Memory B cell (primary cell): ENCODE results near the gene CACNG3.
"Not testable (repeated sequence)": the region's sequence is repeated elsewhere in the genome, so short reads cannot be mapped to it uniquely, and the experiment has no call there.

Experiments
- ATAC-seq: fragments of 150-1000 bp; cut with Tn5 transposase; 2 replicates; pipeline ENCODE4 v1.10.0; 2021; ENCODE audit warnings: low read depth, mild to moderate bottlenecking, moderate library complexity
- DNase-seq, 2 donors: peaks; one replicate each; pipeline ENCODE4 v3.0.0; 2022; ENCODE audit warnings: low spot score in 2 of 2
- H3K27ac Mint-ChIP-seq: one replicate; pipeline ENCODE4 v1.8.0; 2022; ENCODE audit warnings: mild to moderate bottlenecking, moderate library complexity, mixed read lengths
- H3K27me3 Mint-ChIP-seq: one replicate; pipeline ENCODE4 v1.8.0; 2022; ENCODE audit warnings: mixed read lengths
- H3K36me3 Mint-ChIP-seq: one replicate; pipeline ENCODE4 v1.8.0; 2022; ENCODE audit warnings: mild to moderate bottlenecking, mixed read lengths
- H3K4me1 Mint-ChIP-seq: one replicate; pipeline ENCODE4 v1.8.0; 2022; ENCODE audit warnings: mixed read lengths
- H3K4me3 Mint-ChIP-seq: one replicate; pipeline ENCODE4 v1.8.0; 2022; ENCODE audit warnings: mild to moderate bottlenecking, moderate library complexity, mixed read lengths
- H3K9me3 Mint-ChIP-seq: one replicate; pipeline ENCODE4 v1.8.0; 2022; ENCODE audit warnings: mixed read lengths

The CACNG3 gene

GRCh38 chr16:24291932-24292331, 35.8 kb downstream of the CACNG3 start:
- peaks cover 3% of the 10 kb centered on the region for H3K9me3 Mint-ChIP-seq
- DNase-seq (no peak), ATAC-seq (no peak)
- H3K27me3 Mint-ChIP-seq: peaks cover 19% of the 10 kb centered on the region
- H3K36me3 Mint-ChIP-seq: no peaks in the 10 kb centered on the region
- no peak overlapping the region for H3K27ac Mint-ChIP-seq
- no peak overlapping the region for H3K4me3 Mint-ChIP-seq
- H3K4me1 Mint-ChIP-seq: no peaks in the 10 kb centered on the region

- H3K4me1 Mint-ChIP-seq: no peaks in the 10 kb centered on the region
- DNase-seq (no peak), ATAC-seq (no peak)
- no peaks in the 10 kb centered on the region for H3K36me3 Mint-ChIP-seq
- H3K9me3 Mint-ChIP-seq: peaks cover 3% of the 10 kb centered on the region
- H3K27me3 Mint-ChIP-seq: peaks cover 18% of the 10 kb centered on the region
- no peak overlapping the region for H3K4me3 Mint-ChIP-seq
- no peak overlapping the region for H3K27ac Mint-ChIP-seq
Observed at GRCh38 chr16:24294131-24294530, 38.0 kb downstream of the CACNG3 start.

- H3K4me3 Mint-ChIP-seq: no peak overlapping the region
- no peaks in the 10 kb centered on the region for H3K36me3 Mint-ChIP-seq
- ATAC-seq (no peak), DNase-seq (no peak)
- H3K27me3 Mint-ChIP-seq: peaks cover 9% of the 10 kb centered on the region
- no peak overlapping the region for H3K27ac Mint-ChIP-seq
- no peaks in the 10 kb centered on the region for H3K9me3 Mint-ChIP-seq
- no peaks in the 10 kb centered on the region for H3K4me1 Mint-ChIP-seq
Observed at GRCh38 chr16:24297375-24297774, 41.2 kb downstream of the CACNG3 start.

GRCh38 chr16:24298548-24299167, 42.5 kb downstream of the CACNG3 start:
- DNase-seq (no peak), ATAC-seq (no peak)
- Mint-ChIP-seq H3K9me3 (no peaks in the 10 kb centered on the region), H3K4me3 (no peak overlapping the region), H3K4me1 (no peaks in the 10 kb centered on the region), H3K27me3 (peaks cover 9% of the 10 kb centered on the region), H3K36me3 (no peaks in the 10 kb centered on the region), H3K27ac (no peak overlapping the region)

GRCh38 chr16:24300750-24301149, 44.6 kb downstream of the CACNG3 start:
- ATAC-seq, H3K27ac Mint-ChIP-seq, H3K4me1 Mint-ChIP-seq, H3K9me3 Mint-ChIP-seq, H3K27me3 Mint-ChIP-seq, DNase-seq, H3K4me3 Mint-ChIP-seq, H3K36me3 Mint-ChIP-seq: not testable (repeated sequence)

- Mint-ChIP-seq H3K4me3 (no peak overlapping the region), H3K27ac (no peak overlapping the region), H3K36me3 (no peaks in the 10 kb centered on the region), H3K27me3 (peaks cover 13% of the 10 kb centered on the region), H3K4me1 (no peaks in the 10 kb centered on the region), H3K9me3 (no peaks in the 10 kb centered on the region)
- ATAC-seq (no peak), DNase-seq (no peak)
Observed at GRCh38 chr16:24302636-24303035, 46.5 kb downstream of the CACNG3 start.

GRCh38 chr16:24308200-24308599, 52.1 kb downstream of the CACNG3 start:
- no peak overlapping the region for H3K4me3 Mint-ChIP-seq
- no peaks in the 10 kb centered on the region for H3K36me3 Mint-ChIP-seq
- no peaks in the 10 kb centered on the region for H3K9me3 Mint-ChIP-seq
- H3K4me1 Mint-ChIP-seq: peaks cover 4% of the 10 kb centered on the region
- H3K27me3 Mint-ChIP-seq: peaks cover 19% of the 10 kb centered on the region
- DNase-seq (no peak), ATAC-seq (no peak)
- H3K27ac Mint-ChIP-seq: no peak overlapping the region

GRCh38 chr16:24309258-24310142, 53.4 kb downstream of the CACNG3 start:
- no peak for ATAC-seq
- no peak overlapping the region for H3K4me3 Mint-ChIP-seq
- DNase-seq: no peak
- H3K27ac Mint-ChIP-seq: no peak overlapping the region
- peaks cover 18% of the 10 kb centered on the region for H3K27me3 Mint-ChIP-seq
- no peaks in the 10 kb centered on the region for H3K36me3 Mint-ChIP-seq
- peaks cover 4% of the 10 kb centered on the region for H3K4me1 Mint-ChIP-seq
- H3K9me3 Mint-ChIP-seq: no peaks in the 10 kb centered on the region

- Mint-ChIP-seq H3K36me3 (no peaks in the 10 kb centered on the region), H3K4me1 (peaks cover 4% of the 10 kb centered on the region), H3K4me3 (no peak overlapping the region)
Observed at GRCh38 chr16:24315343-24315742, 59.2 kb downstream of the CACNG3 start.

GRCh38 chr16:24318680-24319079, 62.5 kb downstream of the CACNG3 start:
- H3K36me3 Mint-ChIP-seq: no peaks in the 10 kb centered on the region
- peaks cover 10% of the 10 kb centered on the region for H3K27me3 Mint-ChIP-seq
- no peak overlapping the region for H3K4me3 Mint-ChIP-seq
- ATAC-seq (no peak), DNase-seq (no peak)
- no peaks in the 10 kb centered on the region for H3K4me1 Mint-ChIP-seq
- no peaks in the 10 kb centered on the region for H3K9me3 Mint-ChIP-seq
- no peak overlapping the region for H3K27ac Mint-ChIP-seq

More at GRCh38 chr16:24315343-24315742, 59.2 kb downstream of the CACNG3 start:
- ATAC-seq (no peak), DNase-seq (no peak)
- H3K27me3 Mint-ChIP-seq: peaks cover 7% of the 10 kb centered on the region
- H3K9me3 Mint-ChIP-seq: no peaks in the 10 kb centered on the region
- no peak overlapping the region for H3K27ac Mint-ChIP-seq

- no peaks in the 10 kb centered on the region for H3K9me3 Mint-ChIP-seq
Observed at GRCh38 chr16:24319126-24319814, 63.1 kb downstream of the CACNG3 start.

GRCh38 chr16:24322106-24322505, 66.0 kb downstream of the CACNG3 start:
- Mint-ChIP-seq H3K27ac (no peak overlapping the region), H3K27me3 (peaks cover 17% of the 10 kb centered on the region), H3K4me1 (no peaks in the 10 kb centered on the region), H3K4me3 (no peak overlapping the region), H3K36me3 (no peaks in the 10 kb centered on the region), H3K9me3 (no peaks in the 10 kb centered on the region)
- ATAC-seq: no peak
- no peak for DNase-seq

More at GRCh38 chr16:24319126-24319814, 63.1 kb downstream of the CACNG3 start:
- Mint-ChIP-seq H3K36me3 (no peaks in the 10 kb centered on the region), H3K4me1 (no peaks in the 10 kb centered on the region), H3K27ac (no peak overlapping the region), H3K27me3 (peaks cover 11% of the 10 kb centered on the region), H3K4me3 (no peak overlapping the region)
- no peak for ATAC-seq
- DNase-seq: no peak

GRCh38 chr16:24324421-24324820, 68.3 kb downstream of the CACNG3 start:
- Mint-ChIP-seq H3K27me3 (peaks cover 12% of the 10 kb centered on the region), H3K4me1 (no peaks in the 10 kb centered on the region), H3K27ac (no peak overlapping the region), H3K9me3 (no peaks in the 10 kb centered on the region), H3K4me3 (no peak overlapping the region), H3K36me3 (no peaks in the 10 kb centered on the region)
- no peak for DNase-seq
- no peak for ATAC-seq

- no peak for ATAC-seq
- Mint-ChIP-seq H3K36me3 (no peaks in the 10 kb centered on the region), H3K27ac (no peak overlapping the region), H3K9me3 (no peaks in the 10 kb centered on the region), H3K27me3 (peaks cover 9% of the 10 kb centered on the region), H3K4me1 (no peaks in the 10 kb centered on the region), H3K4me3 (no peak overlapping the region)
- no peak for DNase-seq
Observed at GRCh38 chr16:24328835-24329452, 72.8 kb downstream of the CACNG3 start.
